Esophagus squamous epithelium (tissue), 4 donors: ENCODE results near the gene PROSER2.

Source experiments
- CTCF ChIP-seq, 6 experiments: fragments of 450-650 bp in 4 of 6; fragments of 200-600 bp in 2 of 6; sonication (generic) in 2 of 6; IDR thresholded peaks; one replicate each; pipeline ENCODE4 v1.5.1; 2016 to 2019; ENCODE audit warnings: antibody characterized with exemption in 6 of 6, mild to moderate bottlenecking in 4 of 6, moderate library complexity in 4 of 6
- POLR2A ChIP-seq, 4 donors: fragments of 450-650 bp; IDR thresholded peaks; one replicate each; pipeline ENCODE4 v1.6.1; 2017; ENCODE audit warnings: antibody characterized with exemption in 4 of 4, mild to moderate bottlenecking in 4 of 4, moderate library complexity in 3 of 4

GRCh38 chr10:11851910-11852309 is 28.8 kb downstream of the PROSER2 start:
- no peak for TF ChIP-seq CTCF (IDR thresholded peaks at IDR 0.05)
- no peak for TF ChIP-seq POLR2A (IDR thresholded peaks at IDR 0.05)
